Neural cell (in vitro differentiated cells): ENCODE results near the gene TNFRSF4.
"Not testable (repeated sequence)": the region's sequence is repeated elsewhere in the genome, so short reads cannot be mapped to it uniquely, and the experiment has no call there.

Source experiments
- EP300 ChIP-seq: fragments of 450-650 bp; conservative IDR thresholded peaks from 2 replicates; pipeline ENCODE4 v1.6.1; 2014; ENCODE audit warnings: antibody characterized with exemption, mild to moderate bottlenecking, moderate library complexity; ENCODE audit not compliant: poor library complexity, severe bottlenecking
- EZH2 ChIP-seq: fragments of 200-600, 300-800 bp; shearing (Covaris generic), sonication (generic); IDR thresholded peaks from 2 replicates; pipeline ENCODE4 v1.6.1; 2014; ENCODE audit warnings: antibody characterized with exemption, low read length, borderline replicate concordance, mild to moderate bottlenecking; ENCODE audit not compliant: insufficient read depth, poor library complexity, severe bottlenecking
- MXI1 ChIP-seq: fragments of 450-650 bp; conservative IDR thresholded peaks from 2 replicates; pipeline ENCODE4 v1.6.1; 2014; ENCODE audit warnings: antibody characterized with exemption, mild to moderate bottlenecking; ENCODE audit not compliant: poor library complexity, severe bottlenecking
- POLR2AphosphoS5 ChIP-seq: IDR thresholded peaks from 2 replicates; pipeline ENCODE4 v1.6.1; 2012
- RAD21 ChIP-seq: fragments of 450-650 bp; conservative IDR thresholded peaks from 2 replicates; pipeline ENCODE4 v1.6.1; 2014; ENCODE audit warnings: antibody characterized with exemption, mild to moderate bottlenecking, moderate library complexity
- TAF1 ChIP-seq: IDR thresholded peaks from 2 replicates; pipeline ENCODE4 v1.6.1; 2012; ENCODE audit warnings: low read depth
- TF ChIP-seq, protein P1 (sequence below): fragments of 450-650 bp; IDR thresholded peaks from 2 replicates; pipeline ENCODE4 v1.5.1; 2014; ENCODE audit warnings: antibody characterized with exemption, mild to moderate bottlenecking, moderate library complexity; ENCODE audit not compliant: poor library complexity, severe bottlenecking
- TF ChIP-seq, protein P2 (sequence below): IDR thresholded peaks from 2 replicates; pipeline ENCODE4 v1.6.1; 2012; ENCODE audit warnings: borderline replicate concordance

DNA sequence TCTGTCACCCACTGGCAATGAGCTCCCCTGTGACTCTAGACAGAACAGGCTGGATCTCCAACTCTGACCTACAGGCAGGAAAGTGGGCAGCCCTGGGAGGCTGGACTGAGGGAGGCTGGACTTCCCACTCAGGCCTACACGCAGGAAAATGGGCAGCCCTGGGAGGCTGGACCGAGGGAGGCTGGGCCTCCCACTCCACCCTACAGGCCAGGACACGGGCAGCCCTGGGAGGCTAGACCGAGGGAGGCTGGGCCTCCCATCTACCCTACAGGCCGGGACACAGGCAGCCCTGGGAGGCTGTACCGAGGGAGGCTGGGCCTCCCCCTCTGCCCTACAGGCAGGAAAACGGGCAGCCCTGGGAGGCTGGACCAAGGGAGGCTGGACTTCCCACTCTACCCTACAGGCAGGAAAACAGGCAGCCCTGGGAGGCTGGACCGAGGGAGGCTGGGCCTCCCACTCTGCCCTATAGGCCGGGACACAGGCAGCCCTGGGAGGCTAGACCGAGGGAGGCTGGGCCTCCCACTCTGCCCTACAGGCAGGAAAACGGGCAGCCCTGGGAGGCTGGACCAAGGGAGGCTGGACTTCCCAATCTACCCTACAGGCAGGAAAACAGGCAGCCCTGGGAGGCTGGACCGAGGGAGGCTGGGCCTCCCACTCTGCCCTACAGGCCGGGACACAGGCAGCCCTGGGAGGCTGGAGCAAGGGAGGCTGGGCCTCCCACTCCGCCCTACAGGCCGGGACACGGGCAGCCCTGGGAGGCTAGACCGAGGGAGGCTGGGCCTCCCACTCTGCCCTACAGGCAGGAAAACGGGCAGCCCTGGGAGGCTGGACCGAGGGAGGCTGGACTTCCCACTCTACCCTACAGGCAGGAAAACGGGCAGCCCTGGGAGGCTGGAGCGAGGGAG, 34.3 kb upstream of the TNFRSF4 start:
- TF ChIP-seq, protein P1, sequence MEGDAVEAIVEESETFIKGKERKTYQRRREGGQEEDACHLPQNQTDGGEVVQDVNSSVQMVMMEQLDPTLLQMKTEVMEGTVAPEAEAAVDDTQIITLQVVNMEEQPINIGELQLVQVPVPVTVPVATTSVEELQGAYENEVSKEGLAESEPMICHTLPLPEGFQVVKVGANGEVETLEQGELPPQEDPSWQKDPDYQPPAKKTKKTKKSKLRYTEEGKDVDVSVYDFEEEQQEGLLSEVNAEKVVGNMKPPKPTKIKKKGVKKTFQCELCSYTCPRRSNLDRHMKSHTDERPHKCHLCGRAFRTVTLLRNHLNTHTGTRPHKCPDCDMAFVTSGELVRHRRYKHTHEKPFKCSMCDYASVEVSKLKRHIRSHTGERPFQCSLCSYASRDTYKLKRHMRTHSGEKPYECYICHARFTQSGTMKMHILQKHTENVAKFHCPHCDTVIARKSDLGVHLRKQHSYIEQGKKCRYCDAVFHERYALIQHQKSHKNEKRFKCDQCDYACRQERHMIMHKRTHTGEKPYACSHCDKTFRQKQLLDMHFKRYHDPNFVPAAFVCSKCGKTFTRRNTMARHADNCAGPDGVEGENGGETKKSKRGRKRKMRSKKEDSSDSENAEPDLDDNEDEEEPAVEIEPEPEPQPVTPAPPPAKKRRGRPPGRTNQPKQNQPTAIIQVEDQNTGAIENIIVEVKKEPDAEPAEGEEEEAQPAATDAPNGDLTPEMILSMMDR: not testable (repeated sequence)
- TF ChIP-seq POLR2AphosphoS5, EZH2, RAD21, TAF1, EP300, MXI1: not testable (repeated sequence)
- TF ChIP-seq, protein P2, sequence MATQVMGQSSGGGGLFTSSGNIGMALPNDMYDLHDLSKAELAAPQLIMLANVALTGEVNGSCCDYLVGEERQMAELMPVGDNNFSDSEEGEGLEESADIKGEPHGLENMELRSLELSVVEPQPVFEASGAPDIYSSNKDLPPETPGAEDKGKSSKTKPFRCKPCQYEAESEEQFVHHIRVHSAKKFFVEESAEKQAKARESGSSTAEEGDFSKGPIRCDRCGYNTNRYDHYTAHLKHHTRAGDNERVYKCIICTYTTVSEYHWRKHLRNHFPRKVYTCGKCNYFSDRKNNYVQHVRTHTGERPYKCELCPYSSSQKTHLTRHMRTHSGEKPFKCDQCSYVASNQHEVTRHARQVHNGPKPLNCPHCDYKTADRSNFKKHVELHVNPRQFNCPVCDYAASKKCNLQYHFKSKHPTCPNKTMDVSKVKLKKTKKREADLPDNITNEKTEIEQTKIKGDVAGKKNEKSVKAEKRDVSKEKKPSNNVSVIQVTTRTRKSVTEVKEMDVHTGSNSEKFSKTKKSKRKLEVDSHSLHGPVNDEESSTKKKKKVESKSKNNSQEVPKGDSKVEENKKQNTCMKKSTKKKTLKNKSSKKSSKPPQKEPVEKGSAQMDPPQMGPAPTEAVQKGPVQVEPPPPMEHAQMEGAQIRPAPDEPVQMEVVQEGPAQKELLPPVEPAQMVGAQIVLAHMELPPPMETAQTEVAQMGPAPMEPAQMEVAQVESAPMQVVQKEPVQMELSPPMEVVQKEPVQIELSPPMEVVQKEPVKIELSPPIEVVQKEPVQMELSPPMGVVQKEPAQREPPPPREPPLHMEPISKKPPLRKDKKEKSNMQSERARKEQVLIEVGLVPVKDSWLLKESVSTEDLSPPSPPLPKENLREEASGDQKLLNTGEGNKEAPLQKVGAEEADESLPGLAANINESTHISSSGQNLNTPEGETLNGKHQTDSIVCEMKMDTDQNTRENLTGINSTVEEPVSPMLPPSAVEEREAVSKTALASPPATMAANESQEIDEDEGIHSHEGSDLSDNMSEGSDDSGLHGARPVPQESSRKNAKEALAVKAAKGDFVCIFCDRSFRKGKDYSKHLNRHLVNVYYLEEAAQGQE: not testable (repeated sequence)
